NCI-H187 (cell line): ENCODE results near the gene KDF1.
"Not testable (repeated sequence)": the region's sequence is repeated elsewhere in the genome, so short reads cannot be mapped to it uniquely, and the experiment has no call there.

Source experiments
- DNase-seq, 2 experiments: peaks; one replicate each; lab custom pipeline; 2025; lab: John Stamatoyannopoulos, UW

Gene KDF1

DNA sequence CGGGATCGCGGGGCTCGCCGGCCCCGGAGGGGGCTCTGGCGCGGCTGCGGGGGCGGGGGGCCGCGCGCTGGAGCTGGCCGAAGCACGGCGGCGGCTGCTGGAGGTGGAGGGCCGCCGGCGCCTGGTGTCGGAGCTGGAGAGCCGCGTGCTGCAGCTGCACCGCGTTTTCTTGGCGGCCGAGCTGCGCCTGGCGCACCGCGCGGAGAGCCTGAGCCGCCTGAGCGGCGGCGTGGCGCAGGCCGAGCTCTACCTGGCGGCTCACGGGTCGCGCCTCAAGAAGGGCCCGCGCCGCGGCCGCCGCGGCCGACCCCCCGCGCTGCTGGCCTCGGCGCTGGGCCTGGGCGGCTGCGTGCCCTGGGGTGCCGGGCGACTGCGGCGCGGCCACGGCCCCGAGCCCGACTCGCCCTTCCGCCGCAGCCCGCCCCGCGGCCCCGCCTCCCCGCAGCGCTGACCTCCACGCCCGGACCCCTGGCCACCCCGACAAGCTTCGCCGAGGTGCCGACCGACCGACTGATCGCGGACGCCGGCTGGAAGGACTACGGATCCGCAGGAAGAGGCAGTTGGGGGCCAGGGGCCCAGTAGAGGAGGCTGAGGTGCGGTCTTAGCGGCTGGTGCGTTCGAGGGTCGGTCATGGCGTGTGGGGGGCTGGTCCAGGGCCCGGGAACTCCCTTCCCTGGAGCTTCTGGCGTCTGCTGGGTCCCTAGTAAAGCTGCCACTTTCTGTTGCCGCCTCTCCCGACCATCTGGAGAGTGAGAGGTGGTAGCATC lies 33.9 kb upstream of the KDF1 start:
- no peak for DNase-seq

DNA sequence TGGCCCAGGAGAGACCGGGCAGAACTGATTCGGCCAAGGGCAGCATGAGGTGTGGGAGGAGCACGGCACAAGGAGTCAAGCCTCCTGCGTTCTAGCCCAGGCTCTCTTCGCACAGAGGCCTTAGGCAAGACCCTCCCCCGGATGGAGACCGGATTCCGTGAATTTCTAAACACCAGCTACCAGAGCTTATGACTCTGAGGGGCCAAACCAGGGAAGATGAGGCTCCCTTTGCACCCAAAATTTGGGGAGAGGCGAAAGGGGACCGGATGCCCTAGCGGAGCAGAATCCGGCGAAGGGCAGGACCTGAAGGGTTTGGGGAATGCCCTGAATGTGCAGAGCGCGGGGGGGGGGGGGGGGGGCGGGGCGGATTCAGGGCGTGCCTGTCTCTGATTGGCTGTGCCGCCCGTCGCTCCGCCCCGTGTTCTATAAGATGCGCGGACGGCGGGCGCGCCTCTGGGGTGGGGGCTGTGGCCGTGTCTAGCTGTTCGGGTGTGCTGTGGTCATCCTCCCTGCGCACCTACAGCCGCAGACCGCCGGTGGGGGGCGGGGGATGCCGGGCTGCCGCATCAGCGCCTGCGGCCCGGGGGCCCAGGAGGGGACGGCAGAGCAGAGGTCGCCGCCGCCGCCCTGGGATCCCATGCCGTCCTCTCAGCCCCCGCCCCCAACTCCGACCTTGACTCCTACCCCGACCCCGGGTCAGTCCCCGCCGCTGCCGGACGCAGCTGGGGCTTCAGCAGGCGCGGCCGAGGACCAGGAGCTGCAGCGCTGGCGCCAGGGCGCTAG lies 33.2 kb upstream of the KDF1 start, which contains the start of gene TRNP1:
Gene TRNP1, plus strand, starts transcription at position 456 of the 783 bp plus-strand sequence. Its CDS starts 95 bp downstream, at position 551.
- DNase-seq = peak; percentile 28 to 32

DNA sequence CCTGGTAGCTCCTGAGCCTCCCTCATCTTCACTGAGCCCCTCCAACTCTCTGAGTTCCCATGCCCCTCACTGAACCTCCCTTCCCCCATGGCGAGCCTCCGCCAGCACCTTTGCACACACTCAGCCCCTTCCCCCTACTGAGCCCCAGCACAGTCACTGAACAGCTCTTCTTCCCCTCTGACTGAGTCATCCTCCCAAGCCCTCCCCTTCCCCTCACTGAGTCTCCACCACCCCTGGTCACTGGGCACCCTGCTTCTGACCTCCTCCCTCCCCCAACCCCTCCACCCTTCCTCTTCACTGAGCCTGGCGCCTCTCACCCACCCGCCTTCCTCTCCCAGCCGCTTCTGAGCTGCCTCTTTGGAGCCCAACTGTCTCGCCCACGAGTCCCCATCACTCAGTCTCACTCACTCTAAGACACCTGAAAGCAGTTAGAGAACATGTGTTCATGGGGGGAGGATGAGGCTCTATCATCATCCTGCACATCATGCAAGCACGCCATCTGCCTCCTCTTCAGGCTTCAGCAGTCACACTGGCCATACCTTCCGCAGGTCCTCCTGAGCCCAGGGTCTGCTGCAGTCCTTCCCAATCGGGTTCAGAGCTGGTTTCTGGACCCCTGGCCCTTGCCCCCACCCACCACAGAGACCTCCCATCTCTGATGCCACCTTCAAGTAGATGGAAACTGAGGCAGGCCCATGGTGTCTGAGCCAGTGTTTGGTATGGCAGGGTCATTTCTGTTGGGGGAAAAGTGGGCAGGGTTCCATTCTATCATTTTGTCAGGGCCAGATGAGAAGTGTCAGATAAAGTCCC lies 31.2 kb upstream of the KDF1 start:
- DNase-seq = no peak

DNA sequence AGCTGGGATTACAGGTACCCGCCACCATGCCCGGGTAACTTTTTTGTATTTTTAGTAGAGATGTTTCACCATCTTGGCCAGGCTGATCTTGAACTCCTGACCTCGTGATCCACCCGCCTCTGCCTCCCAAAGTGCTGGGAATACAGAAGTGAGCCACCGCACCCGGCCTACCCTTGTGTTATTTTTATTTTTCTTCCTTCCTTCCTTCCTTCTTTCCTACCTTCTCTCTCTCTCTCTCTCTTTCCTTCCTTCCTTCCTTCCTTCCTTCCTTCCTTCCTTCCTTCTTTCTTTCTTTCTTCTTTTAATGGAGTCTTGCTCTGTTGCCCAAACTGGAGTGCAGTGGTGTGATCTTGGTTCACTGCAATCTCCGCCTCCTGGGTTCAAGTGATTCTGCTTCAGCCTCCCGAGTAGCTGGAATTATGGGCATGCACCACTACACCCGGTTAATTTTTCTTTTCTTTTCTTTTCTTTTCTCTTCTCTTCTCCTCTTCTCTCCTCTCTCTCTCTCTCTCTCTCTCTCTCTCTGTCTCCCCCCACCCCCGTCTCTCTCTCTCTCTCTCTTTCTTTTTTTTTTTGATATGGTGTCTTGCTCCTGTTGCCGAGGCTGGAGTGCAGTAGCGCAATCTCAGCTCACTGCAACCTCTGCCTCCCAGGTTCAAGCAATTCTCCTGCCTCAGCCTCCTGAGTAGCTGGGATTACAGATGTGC lies 29.3 kb upstream of the KDF1 start:
- DNase-seq = not testable (repeated sequence)

DNA sequence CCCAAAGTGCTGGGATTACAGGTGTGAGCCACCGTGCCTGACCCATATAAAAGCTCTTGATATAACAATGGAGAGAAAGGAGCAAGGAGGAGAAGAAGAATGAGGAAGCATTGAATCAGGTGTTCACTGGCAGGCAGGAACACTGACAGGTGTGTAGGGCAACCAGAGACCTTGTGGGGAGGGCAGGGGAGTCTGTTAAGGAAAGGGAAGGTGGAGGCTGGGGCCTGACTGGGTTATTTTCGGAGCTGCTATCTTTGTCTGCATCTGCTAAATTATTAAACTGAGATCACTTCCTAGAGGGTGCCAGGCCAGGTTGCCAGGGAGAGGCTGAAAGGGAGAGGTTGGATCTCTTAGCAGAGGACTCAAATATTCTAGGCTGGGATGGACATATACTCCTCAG lies 26.4 kb upstream of the KDF1 start:
- no peak for DNase-seq

GRCh38 chr1:26984291-26984690 lies 24.0 kb upstream of the KDF1 start:
- no peak for DNase-seq

- no peak for DNase-seq
Measured at GRCh38 chr1:26983863-26984262, 23.6 kb upstream of the KDF1 start.

DNA sequence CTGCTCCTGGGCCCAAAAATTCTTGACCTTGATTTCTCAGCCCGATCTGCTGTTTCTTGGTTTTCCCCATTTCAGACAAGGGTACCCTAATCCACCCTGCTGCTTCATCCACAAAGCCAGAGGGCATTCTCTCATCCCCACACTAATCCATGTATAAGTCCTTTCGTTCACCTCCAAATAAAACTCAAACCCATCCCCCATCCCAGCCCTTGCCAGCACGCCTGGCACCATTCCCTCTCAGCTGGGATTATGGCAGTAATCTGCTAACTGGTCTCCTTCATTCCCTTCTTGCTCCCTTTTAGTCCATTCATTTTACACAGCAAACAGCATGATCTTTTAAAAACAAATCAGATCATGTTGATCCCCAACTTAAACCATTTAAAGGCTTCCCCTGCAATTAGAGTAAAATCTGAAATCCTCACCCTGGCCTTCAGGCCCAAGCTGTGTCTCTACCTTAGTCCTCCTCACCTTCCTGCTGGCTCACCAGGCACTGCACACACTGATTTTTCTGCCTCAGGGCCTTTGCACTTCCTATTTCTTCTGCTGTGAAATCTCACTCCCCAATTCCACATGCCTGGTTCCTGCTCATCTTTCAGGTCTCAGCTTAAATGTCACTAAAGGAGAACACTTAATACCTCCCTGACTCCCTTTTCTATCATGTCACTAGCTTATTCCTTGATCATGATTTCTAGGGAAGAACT lies 21.0 kb upstream of the KDF1 start:
- DNase-seq = no peak

GRCh38 chr1:26978901-26979300 lies 18.6 kb upstream of the KDF1 start:
- DNase-seq = no peak

DNA sequence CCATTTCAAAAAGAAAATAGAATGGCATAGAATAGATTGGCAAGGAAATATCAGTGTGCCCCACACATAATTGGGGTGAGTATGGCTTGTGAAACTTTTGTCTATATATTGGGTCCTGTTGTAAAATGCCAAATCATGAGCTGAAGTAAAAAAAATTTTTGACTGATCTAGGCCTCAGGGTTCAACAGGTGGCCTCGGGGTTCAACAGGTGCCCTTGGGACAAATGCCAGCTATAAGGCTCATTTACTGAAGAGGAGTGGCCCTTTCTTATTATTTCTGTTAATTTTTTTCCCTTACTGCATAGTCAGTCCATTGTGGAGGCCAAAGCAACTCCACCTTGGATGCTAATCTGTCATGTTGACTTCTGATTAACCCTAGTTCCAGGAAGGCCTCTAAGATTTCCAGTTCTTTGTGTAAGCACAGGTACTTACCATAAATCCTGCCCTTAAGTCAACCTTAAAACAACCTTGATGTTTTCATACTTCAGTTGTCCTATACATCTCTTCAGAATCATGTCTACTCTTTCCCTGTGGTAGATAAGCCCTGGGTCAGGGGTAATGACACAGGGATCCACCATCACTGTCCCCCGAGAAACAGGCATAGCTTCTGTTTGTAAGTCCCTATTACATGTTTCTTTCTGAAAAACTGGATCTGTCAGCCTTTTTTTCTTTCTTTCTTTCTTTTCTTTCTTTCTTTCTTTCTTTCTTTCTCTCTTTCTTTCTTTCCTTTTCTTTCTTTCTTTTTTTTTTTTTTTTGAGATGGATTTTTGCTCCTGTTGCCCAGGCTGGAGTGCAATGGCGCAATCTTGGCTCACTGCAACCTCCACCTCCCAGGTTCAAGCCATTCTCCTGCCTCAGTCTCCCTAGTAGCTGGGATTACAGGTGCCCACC lies 16.6 kb upstream of the KDF1 start:
- no peak for DNase-seq

GRCh38 chr1:26972821-26973220 lies 12.6 kb upstream of the KDF1 start:
- DNase-seq = no peak

GRCh38 chr1:26972390-26972789 lies 12.1 kb upstream of the KDF1 start:
- DNase-seq = no peak

DNA sequence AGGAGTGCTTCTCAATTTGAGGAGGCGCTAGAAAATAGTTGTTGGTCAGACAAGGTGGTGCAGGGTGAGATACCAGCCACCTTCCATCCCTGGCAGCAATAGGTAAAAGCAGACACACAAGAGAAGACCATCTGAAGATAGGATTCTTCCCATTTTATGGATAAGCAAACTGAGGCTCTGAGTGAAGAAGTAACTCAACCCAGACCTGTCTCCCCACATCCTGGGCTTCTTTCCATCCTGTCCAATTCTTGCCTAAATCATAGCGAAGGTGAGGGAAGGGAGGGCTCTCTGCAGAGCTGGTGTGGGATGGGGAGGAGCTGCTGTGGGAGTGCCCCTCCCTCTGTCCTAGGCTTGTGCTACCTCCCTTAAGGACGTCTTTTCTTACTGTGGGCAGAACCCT lies 11.3 kb upstream of the KDF1 start:
- DNase-seq = no peak

GRCh38 chr1:26970810-26971209 lies 10.5 kb upstream of the KDF1 start:
- no peak for DNase-seq

- no peak for DNase-seq
Measured at GRCh38 chr1:26965628-26966027, 5.4 kb upstream of the KDF1 start.

GRCh38 chr1:26965213-26965612 lies 4.9 kb upstream of the KDF1 start:
- no peak for DNase-seq

GRCh38 chr1:26961826-26962225 lies 1.6 kb upstream of the KDF1 start:
- no peak for DNase-seq

- no peak for DNase-seq
Measured at GRCh38 chr1:26960625-26960966, 328 bp upstream of the KDF1 start.

DNA sequence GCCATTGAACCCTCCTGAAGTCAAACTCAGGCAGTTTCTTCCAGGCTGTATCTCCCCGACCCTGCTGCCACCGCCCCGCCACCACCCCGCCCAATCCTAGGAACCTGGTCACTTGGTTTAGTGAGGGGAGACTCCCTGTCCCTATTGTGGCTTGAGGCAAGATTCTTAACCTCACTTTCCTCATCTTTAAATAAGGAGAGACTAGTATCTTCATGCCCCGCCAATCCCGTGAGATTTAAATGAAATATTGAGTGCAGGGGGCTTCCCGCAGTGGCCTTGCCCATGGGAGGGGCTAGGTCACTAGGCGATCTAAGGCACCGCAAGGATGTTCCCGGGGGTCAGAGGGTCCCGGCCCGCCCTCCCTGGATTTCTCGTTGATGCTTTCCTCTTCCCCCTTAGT lies 998 bp downstream of the KDF1 start:
- DNase-seq = no peak

GRCh38 chr1:26957306-26957705 lies 3.0 kb downstream of the KDF1 start:
- DNase-seq = no peak
